HEK293 (cell line): Measurements from ENCODE around the gene LDLRAD3.

Experiments
- CTCF ChIP-seq: fragments of 450-650 bp; formaldehyde crosslinking; IDR thresholded peaks from 2 replicates; pipeline ENCODE4 v1.5.1; 2016; ENCODE audit warnings: missing biosample characterization, missing genetic modification characterization
- HOXA7 ChIP-seq: sonication (generic); formaldehyde crosslinking; IDR thresholded peaks from 2 replicates; pipeline ENCODE4 v1.8.1; 2022; ENCODE audit warnings: missing genetic modification reagents, borderline replicate concordance
- REST ChIP-seq: fragments of 450-650 bp; formaldehyde crosslinking; IDR thresholded peaks from 2 replicates; pipeline ENCODE4 v1.5.1; 2016; ENCODE audit warnings: missing biosample characterization, missing genetic modification characterization
- YY1 ChIP-seq: fragments of 450-650 bp; formaldehyde crosslinking; IDR thresholded peaks from 2 replicates; pipeline ENCODE4 v1.5.1; 2018; ENCODE audit warnings: missing biosample characterization, missing genetic modification characterization
- ZBTB7A ChIP-seq: fragments of 450-650 bp; formaldehyde crosslinking; IDR thresholded peaks from 2 replicates; pipeline ENCODE4 v1.5.1; 2016; ENCODE audit warnings: low read depth, missing biosample characterization, missing genetic modification characterization
- ZNF184 ChIP-seq: fragments of 450-650 bp; IDR thresholded peaks from 2 replicates; pipeline ENCODE4 v1.5.1; 2018; ENCODE audit warnings: missing biosample characterization, mild to moderate bottlenecking, missing genetic modification characterization
- ZNF274 ChIP-seq, 2 experiments: fragments of 200-500 bp in 1 of 2; fragments of 450-650 bp in 1 of 2; sonication (Bioruptor generic) in 1 of 2; formaldehyde crosslinking in 1 of 2; IDR thresholded peaks; 2 replicates each; pipeline versions ENCODE4 v1.5.1 to v1.6.1; 2014 to 2016; ENCODE audit warnings: borderline replicate concordance in 1 of 2, inconsistent platforms in 1 of 2, low read length in 1 of 2, missing biosample characterization in 1 of 2, missing genetic modification characterization in 1 of 2
- ZNF280D ChIP-seq: fragments of 450-650 bp; formaldehyde crosslinking; IDR thresholded peaks from 2 replicates; pipeline ENCODE4 v1.5.1; 2016; ENCODE audit warnings: missing biosample characterization, missing genetic modification characterization
- ZNF621 ChIP-seq: fragments of 450-650 bp; formaldehyde crosslinking; IDR thresholded peaks from 2 replicates; pipeline ENCODE4 v1.5.1; 2017; ENCODE audit warnings: missing biosample characterization, missing genetic modification characterization
- ZNF629 ChIP-seq: fragments of 450-650 bp; formaldehyde crosslinking; IDR thresholded peaks from 2 replicates; pipeline ENCODE4 v1.5.1; 2017; ENCODE audit warnings: missing biosample characterization, missing genetic modification characterization

GRCh38 chr11:36270701-36271100, 326.8 kb downstream of the LDLRAD3 start:
- TF ChIP-seq YY1: no peak
- TF ChIP-seq CTCF (tag by site-specific recombination): no peak
- no peak for TF ChIP-seq ZNF621 (tag by site-specific recombination)
- no peak for TF ChIP-seq ZNF184 (tag by site-specific recombination)
- TF ChIP-seq ZNF629: no peak
- no peak for TF ChIP-seq HOXA7 (CRISPR knock-in tag)
- TF ChIP-seq REST (tag by site-specific recombination): no peak
- TF ChIP-seq ZBTB7A (tag by site-specific recombination): no peak
- no peak for TF ChIP-seq ZNF280D (tag by site-specific recombination)
- TF ChIP-seq ZNF274 (IDR thresholded peaks at IDR 0.05; ENCODE audit: low read length): no peak
- TF ChIP-seq ZNF274 (tag by site-specific recombination; IDR thresholded peaks at IDR 0.05; ENCODE audit: borderline replicate concordance): no peak
